NCI-H2107 (cell line): Measurements from ENCODE around the gene RNF214.

ENCODE experiments used
- DNase-seq: peaks from one replicate; lab custom pipeline; 2025; lab: John Stamatoyannopoulos, UW

RNF214 gene

GRCh38 chr11:117214404-117215110, 17.9 kb upstream of the RNF214 start:
- no peak for DNase-seq

DNA sequence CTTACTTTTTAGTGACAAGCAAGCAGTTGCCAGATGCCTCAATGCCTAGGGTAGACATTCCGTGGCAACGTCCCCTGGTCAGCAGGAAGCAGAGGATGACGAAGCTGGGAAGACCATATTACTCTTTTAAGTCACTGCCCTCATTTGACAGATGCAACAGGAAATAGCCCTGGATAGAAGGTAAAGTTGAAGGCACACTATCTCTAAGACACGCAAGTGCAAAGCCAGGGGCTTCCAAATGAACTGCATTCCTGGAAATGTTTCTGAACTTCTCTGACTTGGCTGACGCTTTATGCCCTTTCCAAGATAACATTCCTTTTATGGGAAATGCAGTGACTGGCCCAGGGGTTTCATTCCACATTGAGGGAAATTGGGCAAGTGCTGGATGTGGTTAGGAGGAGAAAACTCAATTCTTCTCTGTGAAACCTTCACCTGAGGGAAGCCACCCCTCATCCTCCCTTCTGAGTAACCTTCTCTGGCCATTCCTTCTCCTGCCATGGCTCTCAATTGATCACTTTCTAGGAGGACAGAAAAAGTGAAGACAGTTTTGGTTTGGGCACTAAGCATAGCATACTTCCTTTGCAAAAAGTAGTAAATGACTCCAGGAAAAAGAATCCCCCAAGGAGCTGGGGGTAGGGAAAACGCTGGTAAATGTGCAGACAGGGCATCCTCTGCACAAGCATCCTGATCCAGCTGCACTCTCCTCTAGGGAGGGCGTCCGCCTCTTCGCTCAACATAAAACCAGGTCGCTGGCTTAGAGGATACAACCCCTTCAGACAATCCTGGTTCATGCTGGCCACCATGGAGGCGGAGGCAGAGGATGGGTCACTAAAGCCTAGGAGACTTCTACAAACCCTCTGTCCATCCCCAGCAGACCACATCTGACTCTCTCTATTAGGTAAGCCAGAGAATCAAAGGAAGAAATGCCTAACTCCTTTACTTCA, 15.1 kb upstream of the RNF214 start:
- no peak for DNase-seq

- DNase-seq: no peak
Measured at GRCh38 chr11:117218133-117218915, 14.1 kb upstream of the RNF214 start.

DNA sequence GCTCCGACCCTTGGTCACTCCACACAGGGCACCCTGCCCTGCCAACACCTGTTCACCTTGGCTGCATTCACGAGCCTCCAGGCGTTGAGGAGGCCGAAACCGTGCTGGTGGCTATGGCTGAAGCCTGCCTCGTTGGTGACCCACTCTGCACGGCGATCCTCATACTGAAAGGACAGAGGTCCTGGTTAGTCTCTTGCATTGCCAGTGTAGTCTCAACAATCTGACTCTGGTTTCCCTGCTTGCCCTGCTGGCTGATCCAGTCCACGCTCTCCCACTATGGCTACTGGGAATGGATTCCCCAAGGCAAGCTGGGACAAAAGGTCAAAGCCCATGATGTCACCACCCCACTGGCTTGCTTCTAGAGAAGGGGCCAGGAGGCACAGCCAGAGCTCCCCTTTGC, 13.5 kb upstream of the RNF214 start:
- no peak for DNase-seq

DNA sequence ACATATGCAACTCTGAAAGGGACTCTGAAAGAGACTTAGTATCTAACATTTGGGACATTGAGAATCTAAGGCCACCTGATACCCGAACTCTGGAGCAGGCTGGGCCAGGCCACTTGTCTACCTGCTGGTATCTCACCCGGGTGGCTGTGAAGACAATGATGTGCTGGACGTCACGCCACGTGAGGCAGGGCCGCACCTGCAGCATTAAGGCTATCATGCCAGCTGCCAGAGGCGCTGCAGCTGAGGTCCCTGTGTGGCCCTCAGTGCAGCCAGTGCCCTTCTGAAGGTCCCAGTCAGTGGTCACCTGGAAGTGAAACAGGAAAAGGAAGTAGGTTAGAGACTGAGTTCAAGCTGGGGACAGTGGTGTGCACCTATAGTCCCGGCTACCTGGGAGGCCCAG, 13.0 kb upstream of the RNF214 start:
- DNase-seq: no peak

DNA sequence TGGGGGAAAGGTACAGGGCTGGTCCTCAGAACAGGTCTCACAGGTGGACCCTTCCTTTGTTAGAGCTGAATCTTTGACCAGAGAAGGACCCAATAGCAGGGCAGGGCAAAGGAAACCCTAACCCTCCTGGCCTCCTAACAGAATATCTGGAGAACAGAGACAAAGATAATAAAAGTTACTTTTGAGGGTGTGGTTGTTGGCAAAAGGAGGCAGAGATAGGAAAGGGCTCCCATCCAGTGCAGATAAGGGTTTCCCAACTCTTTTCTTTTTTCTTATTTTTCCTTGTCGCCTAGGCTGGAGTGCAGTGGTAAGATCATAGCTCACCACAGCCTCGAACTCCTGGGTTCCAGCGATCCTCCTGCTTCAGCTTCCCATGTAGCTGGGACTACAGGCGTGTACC, 12.5 kb upstream of the RNF214 start:
- no peak for DNase-seq

GRCh38 chr11:117220568-117220967, 11.9 kb upstream of the RNF214 start:
- no peak for DNase-seq

GRCh38 chr11:117220999-117221774, 11.3 kb upstream of the RNF214 start:
- DNase-seq: no peak

- DNase-seq: peak; percentile 67
Measured at GRCh38 chr11:117221775-117222517, 10.5 kb upstream of the RNF214 start.

DNA sequence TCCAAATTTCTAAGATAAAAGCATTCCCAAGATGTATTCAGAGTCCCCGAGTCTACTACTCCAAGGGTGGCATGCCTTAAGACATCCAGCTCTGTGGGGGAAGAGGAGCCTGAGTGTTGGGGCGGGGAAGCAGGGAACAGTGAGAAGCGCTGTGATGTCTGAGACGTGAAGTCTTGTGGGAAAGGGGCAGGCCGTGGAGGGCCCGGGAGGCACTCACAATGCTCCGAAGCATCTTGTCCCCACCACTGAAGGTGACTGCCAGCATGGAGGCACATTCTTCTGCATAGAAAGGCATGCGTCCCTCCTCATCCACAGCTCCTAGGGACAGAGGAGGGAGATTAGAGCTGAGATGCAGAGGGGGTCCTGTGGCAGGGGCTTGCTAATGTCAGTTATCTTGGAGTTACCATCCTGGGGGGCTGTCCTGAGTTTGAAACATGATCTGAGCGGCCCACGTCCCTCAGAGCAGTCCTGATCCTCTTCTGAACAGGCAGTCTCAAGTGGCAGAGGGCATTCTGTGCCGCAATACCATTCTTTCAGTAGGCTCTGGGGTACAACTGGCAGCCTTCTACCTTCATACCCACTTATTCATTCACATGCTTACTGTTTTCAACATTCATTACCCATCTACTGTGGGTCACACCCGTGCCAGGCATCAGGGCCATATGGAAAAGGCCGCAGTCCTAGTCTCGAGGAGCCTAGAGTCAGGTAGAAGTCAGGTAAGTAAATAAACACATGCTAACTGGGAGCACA, 9.3 kb upstream of the RNF214 start:
- no peak for DNase-seq

DNA sequence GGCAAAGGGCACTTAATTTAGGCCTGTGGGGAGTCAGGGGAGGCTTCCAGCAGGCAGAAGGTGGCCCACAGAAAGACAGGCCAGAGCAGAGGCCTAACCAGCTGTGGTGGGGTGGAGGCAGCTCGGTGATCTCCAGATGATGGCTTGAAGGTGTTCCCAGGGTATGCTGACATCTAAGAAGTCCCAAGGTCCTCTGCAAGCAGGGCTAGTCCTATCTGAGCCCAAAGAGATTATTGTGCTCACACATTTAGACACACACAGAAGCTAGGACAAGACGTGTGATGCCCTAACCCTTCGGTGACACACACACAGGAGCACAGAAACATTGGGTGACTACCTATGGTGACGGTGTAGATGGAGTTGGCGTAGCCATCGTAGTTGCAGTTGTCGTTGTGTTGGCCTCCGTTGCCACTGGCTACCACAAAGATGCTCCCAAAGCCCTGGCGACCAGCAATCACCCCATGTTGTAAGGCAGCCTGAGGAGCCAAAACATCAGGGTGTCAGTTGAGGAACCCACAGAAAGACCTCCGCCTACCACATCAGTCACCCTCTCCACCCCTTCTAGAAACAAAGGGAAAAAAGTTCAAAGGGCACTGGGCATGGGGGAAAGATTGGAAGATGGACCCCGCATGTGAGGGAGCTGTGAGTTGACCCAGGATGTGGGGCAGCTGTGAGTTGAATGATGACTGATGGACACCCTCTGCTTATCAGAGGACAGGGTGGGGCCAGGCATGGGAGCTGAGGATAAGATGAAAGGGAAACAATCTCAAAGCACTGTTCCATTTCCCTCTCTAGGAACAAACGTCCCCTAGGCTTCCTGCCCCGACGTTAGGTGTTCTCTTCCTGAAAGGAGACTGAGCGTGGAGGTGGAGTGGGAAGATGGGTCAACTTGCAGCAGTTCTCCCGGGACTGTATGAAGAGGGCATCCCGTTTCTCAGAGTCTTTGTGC, 8.5 kb upstream of the RNF214 start:
- DNase-seq: no peak

GRCh38 chr11:117225553-117226170, 6.8 kb upstream of the RNF214 start:
- no peak for DNase-seq

GRCh38 chr11:117226388-117227385, 5.8 kb upstream of the RNF214 start:
- peak; percentile 63 for DNase-seq

DNA sequence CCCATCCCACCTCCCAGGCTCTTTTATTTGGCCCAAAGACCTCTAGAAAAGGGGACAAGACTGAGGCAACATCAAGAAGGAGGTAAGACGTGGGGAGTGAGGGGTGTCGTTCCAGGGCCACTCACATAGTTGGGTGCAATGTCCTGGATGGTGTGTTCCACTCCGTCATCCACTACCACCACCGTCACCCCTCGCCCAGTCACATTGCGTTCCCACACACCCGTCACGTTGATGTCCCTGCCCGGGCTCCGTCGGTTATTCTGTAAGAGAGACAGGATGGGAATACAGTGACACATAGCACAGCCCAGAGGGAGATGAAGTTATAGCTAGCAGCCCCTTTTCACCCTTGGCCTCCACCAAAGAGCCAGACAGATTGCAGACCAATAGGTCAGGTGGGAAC, 4.4 kb upstream of the RNF214 start:
- DNase-seq: no peak

GRCh38 chr11:117229411-117229810, 3.1 kb upstream of the RNF214 start:
- no peak for DNase-seq

GRCh38 chr11:117229931-117230285, 2.6 kb upstream of the RNF214 start:
- DNase-seq: no peak

GRCh38 chr11:117230286-117230961, 2.0 kb upstream of the RNF214 start:
- DNase-seq: no peak
